SK-N-SH treated with all-trans-retinoic acid at 6 μM for 48 hours (cell line): ENCODE results near the gene TET2.

ENCODE experiments used
- RARB ChIP-seq: fragments of 250-450 bp; sonication (Bioruptor Pico); IDR thresholded peaks from 2 replicates; pipeline ENCODE4 v1.8.0; 2021; ENCODE audit warnings: mild to moderate bottlenecking, moderate library complexity
- ZFP3 ChIP-seq: fragments of 250-450 bp; sonication (Bioruptor Pico); IDR thresholded peaks from 2 replicates; pipeline ENCODE4 v1.5.0; 2020; ENCODE audit warnings: mild to moderate bottlenecking, moderate library complexity

DNA sequence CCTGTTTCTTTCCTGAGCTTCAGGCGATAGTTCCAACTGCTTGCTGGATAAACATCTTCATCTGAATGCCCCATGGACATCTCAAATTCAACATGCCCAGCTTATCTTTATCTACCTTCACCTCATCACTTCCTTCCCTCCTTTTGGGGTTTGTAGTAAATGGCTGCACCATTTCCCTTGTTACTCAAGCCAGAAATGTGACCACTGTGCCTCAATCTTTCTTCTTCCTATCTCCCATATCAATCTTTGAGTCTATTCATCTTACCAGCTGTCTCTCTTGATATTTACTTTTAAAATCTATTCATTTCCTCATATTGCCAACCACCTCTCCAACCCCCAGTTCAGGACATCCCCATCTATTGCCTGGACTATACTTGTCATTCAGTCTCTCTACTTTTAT lies 171.8 kb downstream of the TET2 start:
- TF ChIP-seq RARB: no peak
- TF ChIP-seq ZFP3 (CRISPR knock-in tag): no peak
